NT2/D1 (cell line): ENCODE data around the gene PSMB11.

ENCODE experiments used
- YY1 ChIP-seq: IDR thresholded peaks from 2 replicates; pipeline ENCODE4 v1.6.1; 2011; ENCODE audit not compliant: insufficient read length, insufficient read depth
- ZNF274 ChIP-seq: IDR thresholded peaks from 2 replicates; pipeline ENCODE4 v1.6.1; 2011; ENCODE audit warnings: mild to moderate bottlenecking, low read depth, low read length

DNA sequence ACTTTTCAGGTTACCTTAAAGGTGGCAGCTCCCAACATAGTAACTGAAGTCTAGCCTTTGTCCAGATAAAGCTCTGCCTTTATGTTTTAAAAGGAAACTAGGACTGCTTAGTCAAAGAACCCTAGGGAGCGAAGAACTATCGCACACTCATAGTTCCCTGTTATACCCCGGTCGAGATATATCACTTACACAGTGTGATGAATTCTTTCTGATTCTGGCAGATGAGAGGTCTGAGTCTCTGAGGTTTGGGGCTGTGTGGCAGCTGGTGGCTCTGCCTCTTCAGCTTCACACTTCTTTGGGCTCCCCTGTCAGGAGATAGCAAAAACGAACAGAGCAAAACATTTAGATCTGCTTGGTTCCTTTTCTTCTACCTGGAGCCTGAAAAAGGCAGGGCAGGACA is 36.0 kb downstream of the PSMB11 start:
- no peak for TF ChIP-seq ZNF274
- no peak for TF ChIP-seq YY1
